ENCODE results near the gene UBE4B.
A peak's percentile ranks its signal among the peaks of the same experiment; 100 is the strongest.
"Not testable (repeated sequence)": the region's sequence is repeated elsewhere in the genome, so short reads cannot be mapped to it uniquely, and the experiment has no call there.

Gene UBE4B

DNA sequence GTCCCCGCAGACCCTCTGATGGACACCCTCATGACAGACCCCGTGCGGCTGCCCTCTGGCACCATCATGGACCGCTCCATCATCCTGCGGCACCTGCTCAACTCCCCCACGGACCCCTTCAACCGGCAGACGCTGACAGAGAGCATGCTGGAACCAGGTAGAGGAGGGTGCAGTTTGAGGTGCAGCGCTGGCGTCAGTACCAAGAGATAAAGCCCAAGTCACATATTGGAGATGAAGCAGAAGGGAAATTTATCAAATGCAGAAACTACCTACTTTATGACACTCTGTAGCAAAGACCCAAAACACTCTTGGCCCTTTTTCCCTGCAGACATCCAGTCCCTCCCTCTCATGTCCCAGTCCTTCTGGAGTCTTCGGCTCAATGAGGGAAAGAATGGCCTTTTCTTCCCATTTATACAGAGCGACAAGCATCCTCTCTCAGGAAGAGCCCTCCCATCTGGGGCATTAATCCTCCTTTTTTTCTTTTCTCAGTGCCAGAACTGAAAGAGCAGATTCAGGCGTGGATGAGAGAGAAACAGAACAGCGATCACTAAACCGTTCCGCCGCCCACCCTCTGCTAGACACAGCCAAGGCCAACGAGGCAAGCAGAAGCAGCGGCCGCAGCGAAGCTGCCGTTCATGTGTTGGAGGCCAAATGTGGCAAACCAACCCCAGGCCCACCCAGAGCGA is 146.8 kb downstream of the UBE4B start:
- no peak for DNase-seq

GRCh38 chr1:10181154-10181553 is 148.4 kb downstream of the UBE4B start:
- no peak for DNase-seq

GRCh38 chr1:10185759-10186158 is 153.0 kb downstream of the UBE4B start:
- no peak for DNase-seq

GRCh38 chr1:10186331-10187025 is 153.7 kb downstream of the UBE4B start:
- no peak for DNase-seq

- DNase-seq: no peak
Measured at GRCh38 chr1:10187026-10187334, 154.2 kb downstream of the UBE4B start.

GRCh38 chr1:10188133-10188650 is 155.4 kb downstream of the UBE4B start:
- DNase-seq: no peak

- DNase-seq: no peak
Measured at GRCh38 chr1:10189659-10190058, 156.9 kb downstream of the UBE4B start.

- no peak for DNase-seq
Measured at GRCh38 chr1:10192263-10192662, 159.5 kb downstream of the UBE4B start.

DNA sequence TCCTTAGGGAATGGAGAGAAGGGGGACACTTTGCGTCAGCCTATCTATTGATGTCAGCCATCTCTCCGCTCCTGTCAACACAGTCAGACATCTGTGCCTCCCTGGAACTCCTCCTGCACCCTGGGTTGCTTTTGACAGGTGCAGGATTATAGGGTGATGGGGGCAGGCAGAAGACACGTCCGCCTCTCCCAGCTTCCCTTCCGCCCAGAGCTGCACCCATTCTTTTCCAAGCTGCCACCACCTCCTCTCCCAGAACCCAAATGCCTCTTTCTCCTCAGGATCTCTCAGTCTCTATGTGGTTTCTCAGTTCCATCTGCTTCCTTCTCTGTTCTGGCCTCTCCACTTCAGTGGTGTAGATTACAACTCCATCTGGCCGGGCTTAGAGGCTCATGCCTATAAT is 160.5 kb downstream of the UBE4B start:
- no peak for DNase-seq

- no peak for DNase-seq
Measured at GRCh38 chr1:10195570-10195969, 162.8 kb downstream of the UBE4B start.

GRCh38 chr1:10196976-10197375 is 164.2 kb downstream of the UBE4B start:
- DNase-seq: no peak

GRCh38 chr1:10200620-10201019 is 167.9 kb downstream of the UBE4B start:
- DNase-seq: no peak

- DNase-seq: no peak
Measured at GRCh38 chr1:10204003-10204642, 171.4 kb downstream of the UBE4B start.

GRCh38 chr1:10205206-10205605 is 172.4 kb downstream of the UBE4B start:
- not testable (repeated sequence) for DNase-seq

GRCh38 chr1:10207810-10208209 is 175.1 kb downstream of the UBE4B start:
- no peak for DNase-seq

GRCh38 chr1:10208537-10208936 is 175.8 kb downstream of the UBE4B start:
- no peak for DNase-seq

- no peak for DNase-seq
Measured at GRCh38 chr1:10209590-10209904, 176.8 kb downstream of the UBE4B start.

DNA sequence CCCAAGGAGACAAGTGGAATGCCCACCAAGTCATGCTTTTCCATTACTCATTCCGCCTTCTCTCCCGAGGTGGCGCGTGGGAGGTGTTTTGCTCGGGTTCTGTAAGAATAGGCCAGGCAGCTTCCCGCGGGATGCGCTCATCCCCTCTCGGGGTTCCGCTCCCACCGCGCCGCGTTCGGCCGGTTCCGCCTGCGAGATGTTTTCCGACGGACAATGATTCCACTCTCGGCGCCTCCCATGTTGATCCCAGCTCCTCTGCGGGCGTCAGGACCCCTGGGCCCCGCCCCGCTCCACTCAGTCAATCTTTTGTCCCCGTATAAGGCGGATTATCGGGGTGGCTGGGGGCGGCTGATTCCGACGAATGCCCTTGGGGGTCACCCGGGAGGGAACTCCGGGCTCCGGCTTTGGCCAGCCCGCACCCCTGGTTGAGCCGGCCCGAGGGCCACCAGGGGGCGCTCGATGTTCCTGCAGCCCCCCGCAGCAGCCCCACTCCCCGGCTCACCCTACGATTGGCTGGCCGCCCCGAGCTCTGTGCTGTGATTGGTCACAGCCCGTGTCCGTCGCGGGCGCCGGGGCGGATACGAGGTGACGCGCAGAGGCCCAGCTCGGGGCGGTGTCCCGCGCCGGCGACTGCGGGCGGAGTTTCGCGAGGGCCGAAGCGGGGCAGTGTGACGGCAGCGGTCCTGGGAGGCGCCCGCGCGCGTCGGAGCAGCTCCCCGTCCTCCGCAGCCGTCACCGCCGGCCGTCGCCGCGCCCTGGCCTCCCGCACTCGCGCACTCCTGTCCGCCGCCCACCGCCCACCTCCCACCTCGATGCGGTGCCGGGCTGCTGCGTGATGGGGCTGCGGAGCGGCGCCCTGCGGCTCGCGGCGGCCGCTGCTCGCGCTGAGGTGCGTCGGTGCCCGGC is 177.4 kb downstream of the UBE4B start, which contains the start of gene KIF1B:
TSS of gene KIF1B (plus strand) at position 666 of the 906 bp plus-strand sequence. CDS start 21,759 bp downstream, outside the sequence.
- peak; percentile 97 for DNase-seq

DNA sequence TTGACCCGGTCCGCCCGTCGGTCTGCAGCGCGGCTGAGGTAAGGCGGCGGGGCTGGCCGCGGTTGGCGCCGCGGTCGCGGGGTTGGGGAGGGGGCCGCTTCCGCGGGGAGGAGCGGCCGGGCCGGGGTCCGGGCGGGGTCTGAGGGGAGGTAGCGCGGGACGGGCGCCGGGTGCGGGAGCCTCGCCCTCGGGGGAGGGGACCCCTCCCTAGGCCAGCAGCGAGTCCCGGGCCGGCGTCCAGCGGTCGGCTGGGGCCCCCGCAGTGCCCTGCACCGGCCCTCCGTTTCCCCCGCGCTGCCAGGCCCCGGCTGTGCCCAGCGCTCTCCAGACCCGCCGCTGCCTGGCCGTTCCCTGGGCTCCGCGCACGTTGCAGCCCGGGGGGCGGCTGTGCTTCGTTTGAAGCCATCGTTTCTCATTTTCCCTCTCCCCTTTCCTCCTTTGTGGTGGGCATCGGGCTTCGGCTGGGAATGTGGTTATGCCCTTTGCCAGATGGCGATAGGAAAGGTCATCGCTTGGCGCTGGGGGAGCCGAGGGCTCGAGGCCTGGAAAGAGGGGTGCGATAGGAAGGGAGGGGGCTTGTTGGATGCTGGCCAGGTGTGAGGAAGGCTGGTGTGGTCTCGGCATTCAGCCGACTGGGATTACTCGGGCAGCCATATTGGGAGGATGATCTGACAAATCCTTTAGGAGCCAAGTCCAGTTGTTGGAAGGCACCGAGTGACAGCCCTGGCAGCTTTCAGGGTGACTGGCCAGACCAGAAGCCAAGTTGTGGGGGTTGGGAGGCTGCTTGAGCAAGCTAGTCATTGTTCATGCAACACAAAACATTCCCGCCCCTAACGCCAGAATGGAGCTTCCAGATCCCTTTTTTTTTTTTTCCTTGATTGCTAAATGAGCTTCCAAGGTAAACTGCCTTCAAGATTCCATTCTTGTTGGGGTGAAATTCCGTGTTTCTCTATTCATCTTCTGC is 178.4 kb downstream of the UBE4B start:
- DNase-seq: peak; percentile 5

DNA sequence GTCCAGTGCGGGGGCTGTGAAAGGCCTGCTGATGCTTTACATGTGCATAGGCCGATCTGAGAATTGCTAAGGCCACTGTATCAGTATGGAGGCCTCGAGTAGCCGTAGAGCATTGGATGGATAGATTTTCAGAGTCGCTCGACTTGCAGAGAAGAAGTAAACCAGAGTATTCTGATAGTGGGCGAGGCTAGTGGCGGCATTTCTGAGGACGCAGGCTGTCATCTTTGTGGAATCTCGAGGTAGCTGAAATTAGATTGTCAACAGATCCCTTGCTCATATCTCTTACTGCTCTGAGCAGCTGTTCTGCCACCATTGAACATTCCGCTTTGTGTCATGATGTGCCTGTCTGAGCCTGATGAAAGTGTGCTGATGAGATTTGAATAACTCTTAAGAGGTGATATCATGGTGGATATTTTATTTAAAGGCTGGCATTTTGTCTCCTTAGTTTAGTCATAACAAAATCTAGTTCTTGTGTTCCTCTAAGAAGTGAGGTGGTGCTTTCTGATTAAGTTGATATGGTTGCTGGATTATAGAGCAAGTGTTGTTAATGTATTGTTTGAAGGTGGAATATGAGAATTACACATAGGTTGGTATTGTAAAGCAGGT is 179.2 kb downstream of the UBE4B start:
- no peak for DNase-seq

- DNase-seq: no peak
Measured at GRCh38 chr1:10212476-10212875, 179.7 kb downstream of the UBE4B start.
